BLaER1 treated with 17β-estradiol and CSF1 and Interleukin-3, amounts not matched to agents 10 nM and 100 nM (cell line): Measurements from ENCODE around the gene FAM222A.

Experiments used
- H3K27ac ChIP-seq, 11 experiments: shearing (Covaris generic); formaldehyde crosslinking; 2 replicates each; pipeline ENCODE4 v1.8.1; 2022
- H3K27me3 ChIP-seq, 11 experiments: shearing (Covaris generic); formaldehyde crosslinking; 2 replicates each; pipeline ENCODE4 v1.8.1; 2022
- H3K36me3 ChIP-seq, 11 experiments: shearing (Covaris generic); formaldehyde crosslinking; 2 replicates each; pipeline ENCODE4 v1.8.1; 2022
- H3K4me1 ChIP-seq, 10 experiments: shearing (Covaris generic); formaldehyde crosslinking; 2 replicates each; pipeline ENCODE4 v1.8.1; 2022
- H3K4me2 ChIP-seq, 11 experiments: shearing (Covaris generic); formaldehyde crosslinking; 2 replicates each; pipeline ENCODE4 v1.8.1; 2022
- H3K4me3 ChIP-seq, 10 experiments: shearing (Covaris generic); formaldehyde crosslinking; 2 replicates each; pipeline ENCODE4 v1.8.1; 2022
- H3K9ac ChIP-seq, 11 experiments: shearing (Covaris generic); formaldehyde crosslinking; 2 replicates each; pipeline ENCODE4 v1.8.1; 2022
- H3K9me3 ChIP-seq, 11 experiments: shearing (Covaris generic); formaldehyde crosslinking; replicated peaks in 1 of 11; 2 replicates each; pipeline ENCODE4 v1.8.1; 2022
- H4K20me1 ChIP-seq, 11 experiments: shearing (Covaris generic); formaldehyde crosslinking; 2 replicates each; pipeline ENCODE4 v1.8.1; 2022
- Cebpa-rat ChIP-seq, 11 experiments: shearing (Covaris generic); IDR thresholded peaks; 2 replicates each; pipeline ENCODE4 v1.8.1; 2022

FAM222A gene

GRCh38 chr12:109726511-109727038 lies 12.9 kb downstream of the FAM222A start:
- peaks cover 0 to 78% (median 13%) of the 10 kb centered on the region in 11 experiments; a peak in 10 of 22 replicates for H4K20me1 ChIP-seq
- TF ChIP-seq Cebpa-rat (IDR thresholded peaks at IDR 0.05): no peak
- no peak overlapping the region for H3K27ac ChIP-seq
- H3K9me3 ChIP-seq: no peaks in the 10 kb centered on the region
- H3K9ac ChIP-seq: no peak overlapping the region
- no peak overlapping the region for H3K4me2 ChIP-seq
- no peaks in the 10 kb centered on the region for H3K27me3 ChIP-seq
- no peak overlapping the region for H3K4me3 ChIP-seq
- H3K36me3 ChIP-seq: no peaks in the 10 kb centered on the region
- H3K4me1 ChIP-seq: peaks cover 0 to 17% (median 16%) of the 10 kb centered on the region in 10 experiments; a peak in 19 of 20 replicates

GRCh38 chr12:109727039-109727723 lies 13.6 kb downstream of the FAM222A start:
- Histone ChIP-seq H3K36me3 (no peaks in the 10 kb centered on the region), H3K4me1 (peaks cover 0 to 19% (median 16%) of the 10 kb centered on the region in 10 experiments; a peak in 19 of 20 replicates), H3K27ac (no peak overlapping the region), H4K20me1 (peaks cover 0 to 78% (median 13%) of the 10 kb centered on the region in 11 experiments; a peak in 9 of 22 replicates), H3K4me2 (no peak overlapping the region), H3K27me3 (no peaks in the 10 kb centered on the region), H3K9me3 (no peaks in the 10 kb centered on the region), H3K9ac (no peak overlapping the region), H3K4me3 (no peak overlapping the region)
- no peak for TF ChIP-seq Cebpa-rat (IDR thresholded peaks at IDR 0.05)

- Histone ChIP-seq H3K9me3 (no peaks in the 10 kb centered on the region), H4K20me1 (peaks cover 0 to 75% (median 11%) of the 10 kb centered on the region in 11 experiments; a peak in 8 of 22 replicates), H3K4me1 (peaks cover 0 to 19% (median 16%) of the 10 kb centered on the region in 10 experiments; a peak in 19 of 20 replicates), H3K27ac (no peak overlapping the region), H3K4me3 (no peak overlapping the region), H3K27me3 (no peaks in the 10 kb centered on the region), H3K36me3 (no peaks in the 10 kb centered on the region), H3K9ac (no peak overlapping the region; a peak in 1 of 22 replicates), H3K4me2 (no peak overlapping the region)
- TF ChIP-seq Cebpa-rat (IDR thresholded peaks at IDR 0.05): no peak
Measured at GRCh38 chr12:109727746-109728726, 14.4 kb downstream of the FAM222A start.

GRCh38 chr12:109728921-109729320 lies 15.3 kb downstream of the FAM222A start:
- H3K4me3 ChIP-seq: no peak overlapping the region
- H3K27me3 ChIP-seq: no peaks in the 10 kb centered on the region
- H3K9ac ChIP-seq: no peak overlapping the region
- no peak overlapping the region for H3K4me2 ChIP-seq
- H3K27ac ChIP-seq: no peak overlapping the region
- TF ChIP-seq Cebpa-rat (IDR thresholded peaks at IDR 0.05): no peak
- no peaks in the 10 kb centered on the region for H3K9me3 ChIP-seq
- H3K36me3 ChIP-seq: no peaks in the 10 kb centered on the region
- H3K4me1 ChIP-seq: peaks cover 0 to 20% (median 16%) of the 10 kb centered on the region in 10 experiments; a peak in 19 of 20 replicates
- peaks cover 0 to 73% (median 11%) of the 10 kb centered on the region in 11 experiments; a peak in 8 of 22 replicates for H4K20me1 ChIP-seq

- no peaks in the 10 kb centered on the region for H3K27me3 ChIP-seq
Measured at GRCh38 chr12:109729371-109729781, 15.8 kb downstream of the FAM222A start.

GRCh38 chr12:109729801-109730200 lies 16.2 kb downstream of the FAM222A start:
- Histone ChIP-seq H3K4me1 (peaks cover 0 to 28% (median 18%) of the 10 kb centered on the region in 10 experiments; a peak in 19 of 20 replicates), H4K20me1 (peaks cover 0 to 73% (median 12%) of the 10 kb centered on the region in 11 experiments; a peak in 8 of 22 replicates), H3K27me3 (no peaks in the 10 kb centered on the region), H3K36me3 (no peaks in the 10 kb centered on the region), H3K9me3 (no peaks in the 10 kb centered on the region), H3K27ac (no peak overlapping the region; a peak in 2 of 22 replicates), H3K9ac (no peak overlapping the region), H3K4me3 (no peak overlapping the region), H3K4me2 (peak overlapping the region in 2 of 11 experiments; percentile 59 to 60; a peak in 4 of 22 replicates)
- no peak for TF ChIP-seq Cebpa-rat (IDR thresholded peaks at IDR 0.05)

More at GRCh38 chr12:109729371-109729781, 15.8 kb downstream of the FAM222A start:
- H3K4me2 ChIP-seq: no peak overlapping the region
- no peaks in the 10 kb centered on the region for H3K9me3 ChIP-seq
- no peak overlapping the region for H3K27ac ChIP-seq
- H3K36me3 ChIP-seq: no peaks in the 10 kb centered on the region
- no peak overlapping the region for H3K4me3 ChIP-seq
- H3K4me1 ChIP-seq: peaks cover 0 to 24% (median 17%) of the 10 kb centered on the region in 10 experiments; a peak in 19 of 20 replicates
- no peak overlapping the region for H3K9ac ChIP-seq
- TF ChIP-seq Cebpa-rat (IDR thresholded peaks at IDR 0.05): no peak
- peaks cover 0 to 73% (median 11%) of the 10 kb centered on the region in 11 experiments; a peak in 8 of 22 replicates for H4K20me1 ChIP-seq

- peak overlapping the region in 3 of 11 experiments; percentile 16 to 53 (median 26); a peak in 4 of 22 replicates for H3K27ac ChIP-seq
- peak overlapping the region in 9 of 11 experiments; percentile 28 to 78 (median 56); a peak in 18 of 22 replicates for H3K4me2 ChIP-seq
- H3K9ac ChIP-seq: 0 out of 22 replicates have a peak overlapping the region, but pooled peaks of 1 of the 11 experiments have one; percentile 10
- peaks cover 0 to 36% (median 20%) of the 10 kb centered on the region in 10 experiments; a peak in 19 of 20 replicates for H3K4me1 ChIP-seq
- no peaks in the 10 kb centered on the region for H3K36me3 ChIP-seq
- H3K4me3 ChIP-seq: no peak overlapping the region
- no peaks in the 10 kb centered on the region for H3K27me3 ChIP-seq
- no peaks in the 10 kb centered on the region for H3K9me3 ChIP-seq
- TF ChIP-seq Cebpa-rat (IDR thresholded peaks at IDR 0.05): peak in 3 of 11 experiments; percentile 14 to 43 (median 23); a peak in 1 of 22 replicates
- H4K20me1 ChIP-seq: peaks cover 0 to 77% (median 18%) of the 10 kb centered on the region in 11 experiments; a peak in 9 of 22 replicates
Measured at GRCh38 chr12:109730306-109731145, 16.9 kb downstream of the FAM222A start.
